Right lung (tissue), 5 donors: ENCODE measurements around the gene CDCP2. TPM values are rescaled to one million over a fixed set of nuclear protein-coding genes. Genes with fewer than 3 reads are reported as not detected.
A peak's percentile ranks its signal among the peaks of the same experiment; 100 is the strongest.
"Not testable (repeated sequence)": the region's sequence is repeated elsewhere in the genome, so short reads cannot be mapped to it uniquely, and the experiment has no call there.

ENCODE experiments used
- DNase-seq, 2 donors: peaks; one replicate each; pipeline ENCODE4 v3.0.0-alpha.2; 2013
- polyA plus RNA-seq, 5 donors: library from polyadenylated mRNA; unstranded; fragments of 120-200 nt; gene quantifications; one replicate each; pipeline versions ENCODE4 v1.2.1 to v1.2.3, GENCODE V29; 2013; ENCODE audit warnings: inconsistent platforms in 1 of 5, low replicate concordance in 1 of 5; ENCODE audit not compliant: insufficient read length in 5 of 5, insufficient read depth in 1 of 5

The CDCP2 gene
- polyA plus RNA-seq, 5 donors, result 0.06 TPM; not detected in 4

GRCh38 chr1:54168206-54168965 is 15.6 kb upstream of the CDCP2 start:
- no peak for DNase-seq

- no peak for DNase-seq
Measured at GRCh38 chr1:54167422-54168139, 14.8 kb upstream of the CDCP2 start.

GRCh38 chr1:54166357-54166756 is 13.6 kb upstream of the CDCP2 start:
- not testable (repeated sequence) for DNase-seq

DNA sequence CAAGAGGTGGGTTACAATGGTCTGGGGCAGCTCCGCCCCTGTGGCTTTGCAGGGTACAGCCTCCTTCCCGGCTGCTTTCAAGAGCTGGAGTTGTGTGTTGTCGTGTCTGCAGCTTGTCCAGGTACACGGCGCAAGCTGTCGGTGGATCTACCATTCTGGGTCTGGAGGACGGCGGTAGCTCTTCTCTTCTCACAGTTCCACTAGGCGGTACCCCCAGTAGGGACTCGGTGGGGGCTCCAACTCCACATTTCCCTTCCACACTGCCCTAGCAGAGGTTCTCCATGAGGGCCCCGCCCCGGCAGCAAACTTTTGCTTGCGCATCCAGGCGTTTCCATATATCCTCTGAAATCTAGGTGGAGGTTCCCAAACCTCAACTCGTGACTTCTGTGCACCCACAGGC is 12.3 kb upstream of the CDCP2 start:
- no peak for DNase-seq

DNA sequence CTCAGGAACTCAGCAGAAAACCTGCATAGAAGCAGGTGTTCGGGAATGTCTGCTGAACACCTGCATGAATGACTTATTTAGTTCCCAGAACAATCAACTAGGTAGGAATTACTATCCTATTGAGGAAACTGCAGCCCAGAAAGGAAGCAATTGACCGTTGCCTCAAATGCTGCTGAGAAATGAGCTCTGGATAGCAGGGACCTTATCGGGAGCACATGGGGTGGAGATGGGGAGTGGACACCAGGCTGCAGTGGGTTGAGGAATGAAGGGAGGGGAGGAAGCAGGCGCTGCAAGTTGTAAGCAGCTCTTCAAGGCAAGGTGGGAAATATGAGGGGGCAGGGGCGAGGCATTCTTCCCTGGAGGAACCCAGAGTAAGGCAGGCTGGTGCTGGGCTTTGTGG is 10.8 kb upstream of the CDCP2 start:
- no peak for DNase-seq

DNA sequence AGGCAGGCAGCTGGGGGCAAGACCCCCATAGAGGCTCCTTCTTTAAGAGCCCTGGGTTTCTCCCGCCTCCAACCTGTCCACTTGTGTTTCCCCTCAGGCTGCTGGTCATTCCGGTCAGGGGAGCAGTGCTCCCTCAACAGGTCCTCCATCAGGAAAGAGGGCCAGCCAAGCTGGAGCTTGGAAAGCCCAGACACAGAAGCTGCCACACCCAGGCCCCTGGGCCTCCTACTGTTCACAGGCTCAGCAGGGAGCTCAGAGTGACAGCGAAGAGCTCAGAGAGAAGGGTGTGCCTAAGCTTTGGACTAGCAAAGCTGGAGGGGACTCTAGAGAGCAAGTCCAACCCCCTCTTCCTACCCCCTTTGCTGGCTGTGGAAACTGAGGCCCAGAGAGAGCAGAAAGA is 10.3 kb upstream of the CDCP2 start:
- no peak for DNase-seq

DNA sequence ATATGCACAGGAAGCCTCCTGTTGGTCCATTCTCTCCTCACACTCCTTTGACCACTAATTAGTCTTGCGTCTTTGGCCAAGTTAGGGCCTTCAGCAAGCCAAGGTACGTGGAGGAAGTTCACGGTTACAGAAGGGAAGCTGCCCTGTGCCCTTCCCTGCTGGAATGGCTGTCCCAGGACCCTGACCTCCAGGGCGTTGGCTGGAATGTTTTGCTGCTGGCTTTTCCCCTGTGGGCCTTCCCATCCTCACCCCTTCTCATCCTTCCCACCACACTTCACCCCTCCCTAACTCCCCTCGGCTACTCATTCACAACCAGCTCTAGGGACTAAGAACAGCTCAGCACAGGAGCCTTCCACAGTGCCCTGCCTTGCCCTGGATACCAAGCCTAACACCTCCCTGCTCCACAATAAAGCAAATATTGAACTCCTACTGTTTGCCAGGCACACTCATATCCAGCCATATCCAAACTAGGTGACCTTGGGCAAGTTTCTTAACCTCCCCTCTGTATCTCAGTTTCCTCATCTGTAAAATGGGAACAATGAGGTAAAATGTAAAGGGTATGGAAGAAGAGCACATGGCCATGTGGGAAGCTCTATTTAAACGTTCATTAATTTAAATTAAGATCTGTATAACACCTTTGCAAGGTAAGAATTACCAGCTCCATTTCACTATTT is 8.8 kb upstream of the CDCP2 start:
- DNase-seq, result no peak

GRCh38 chr1:54160351-54160750 is 7.6 kb upstream of the CDCP2 start:
- no peak for DNase-seq

DNA sequence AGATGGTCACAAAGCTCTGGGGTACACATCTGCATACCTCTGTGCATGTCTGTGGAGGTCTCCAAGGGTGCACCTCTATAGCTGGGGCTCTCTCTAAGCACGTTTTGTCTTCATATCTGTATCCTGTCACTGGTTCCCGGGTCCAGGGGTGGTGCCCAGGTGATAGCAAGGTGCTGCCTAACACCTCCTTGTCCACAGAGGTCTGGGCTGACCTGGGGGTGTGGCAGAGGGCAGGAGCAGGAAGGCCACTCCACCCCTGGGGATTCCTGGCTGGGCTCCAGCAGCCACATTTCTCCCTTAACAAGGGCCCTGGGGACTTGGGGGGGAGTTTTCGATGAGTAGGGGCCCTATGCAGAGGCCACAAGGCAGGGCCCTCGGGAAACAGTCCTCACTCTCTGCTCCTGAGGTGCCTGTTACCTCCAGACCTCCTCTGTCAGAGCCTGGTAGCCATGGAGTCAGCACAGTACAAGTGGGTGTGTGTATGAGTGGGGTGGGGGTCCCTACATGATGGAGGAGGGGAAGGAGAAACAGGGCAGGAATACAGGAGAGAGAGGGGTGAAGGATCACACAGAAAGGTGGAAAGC is 7.0 kb upstream of the CDCP2 start:
- no peak for DNase-seq

GRCh38 chr1:54158071-54158470 is 5.3 kb upstream of the CDCP2 start:
- no peak for DNase-seq

DNA sequence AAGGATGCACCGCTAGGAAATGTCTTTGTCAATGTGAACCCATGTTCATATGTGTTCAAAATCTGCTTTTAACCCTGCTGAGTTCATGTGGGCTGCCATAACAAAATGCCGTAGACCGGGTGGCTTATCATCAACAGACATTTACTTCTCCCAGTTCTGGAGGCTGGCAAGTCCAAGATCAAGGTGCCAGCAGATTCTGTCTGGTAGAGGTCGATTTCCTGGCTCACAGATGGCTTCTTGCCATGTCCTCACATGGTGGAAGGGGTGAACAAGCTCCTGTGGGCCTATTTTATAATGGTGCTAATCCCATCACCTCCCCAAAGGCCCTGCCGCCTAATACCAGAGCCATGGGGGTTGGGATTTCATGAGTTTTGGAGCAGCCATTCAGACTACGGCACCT is 4.6 kb upstream of the CDCP2 start:
- no peak for DNase-seq

GRCh38 chr1:54156986-54157385 is 4.2 kb upstream of the CDCP2 start:
- no peak for DNase-seq

GRCh38 chr1:54156201-54156600 is 3.4 kb upstream of the CDCP2 start:
- no peak for DNase-seq

GRCh38 chr1:54153535-54154439 is 987 bp upstream of the CDCP2 start:
- DNase-seq, result peak; percentile 39 to 43

DNA sequence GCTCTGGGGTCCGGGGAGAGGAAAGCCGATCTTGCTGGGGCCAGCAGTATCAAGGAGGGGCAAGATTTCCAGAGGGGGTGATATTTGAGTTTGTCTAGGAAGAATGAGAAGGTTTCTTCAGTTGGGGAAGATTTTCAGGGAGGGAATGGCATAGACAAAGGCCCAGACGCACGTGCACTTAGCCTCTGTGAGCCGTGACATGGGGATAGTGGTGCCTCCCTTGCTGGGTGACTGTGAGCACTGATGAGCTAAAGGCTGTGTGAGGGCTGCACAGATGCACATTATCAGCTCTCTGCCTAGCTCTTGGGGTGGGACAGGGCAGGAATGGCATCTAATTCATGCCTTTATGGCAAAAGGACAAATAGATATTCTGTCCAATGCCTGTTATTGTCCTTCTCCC is 1.8 kb downstream of the CDCP2 start:
- no peak for DNase-seq

- DNase-seq, result no peak
Measured at GRCh38 chr1:54149734-54150133, 3.1 kb downstream of the CDCP2 start.

- DNase-seq, result no peak
Measured at GRCh38 chr1:54144366-54144765, 8.4 kb downstream of the CDCP2 start.

DNA sequence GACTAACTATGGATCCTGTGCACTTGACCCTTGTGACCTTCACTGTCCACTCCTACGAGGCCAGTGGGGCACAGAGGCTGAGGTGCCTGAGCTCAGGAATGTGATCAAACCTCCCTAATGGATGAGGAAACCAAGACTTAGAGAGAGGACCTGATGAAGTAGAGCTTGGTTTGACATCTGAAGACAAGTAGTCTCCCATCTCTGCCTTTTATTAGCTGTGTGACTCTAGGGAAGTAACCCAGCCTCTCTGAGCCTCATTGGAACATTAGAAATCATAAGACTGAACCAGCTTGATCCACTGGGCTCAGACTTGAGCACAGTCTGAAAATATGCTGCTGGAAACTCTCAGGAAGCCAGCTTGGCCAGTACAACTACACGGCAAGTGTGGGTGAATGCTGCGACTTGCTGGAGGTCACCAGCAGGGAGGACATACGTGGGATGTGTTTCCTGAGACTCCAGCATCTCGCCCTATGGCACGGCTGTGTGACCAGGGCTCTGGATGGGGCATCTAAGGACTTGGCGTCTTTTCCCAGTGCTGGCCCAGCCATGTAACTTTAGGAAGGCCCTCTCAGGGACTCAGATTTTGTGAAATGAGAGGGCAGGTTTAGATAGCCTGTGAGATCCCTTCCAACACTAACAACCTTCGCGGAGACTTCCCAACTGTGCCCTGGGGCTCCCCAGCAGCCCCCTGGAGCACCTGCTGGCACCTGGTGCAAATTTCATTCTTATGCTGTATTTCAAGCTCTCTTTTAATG is 10.5 kb downstream of the CDCP2 start:
- DNase-seq, result no peak

- DNase-seq, result no peak
Measured at GRCh38 chr1:54139711-54140110, 13.1 kb downstream of the CDCP2 start.

GRCh38 chr1:54138994-54139393 is 13.8 kb downstream of the CDCP2 start:
- no peak for DNase-seq
